HUES64 (cell line): ENCODE results near the gene DBR1.
"Not testable (repeated sequence)": the region's sequence is repeated elsewhere in the genome, so short reads cannot be mapped to it uniquely, and the experiment has no call there.

ENCODE experiments used
- H3K27ac ChIP-seq: 2 replicates; pipeline ENCODE4 v1.7.0; 2013; ENCODE audit warnings: low read depth, low read length, inconsistent platforms
- H3K27me3 ChIP-seq: 2 replicates; pipeline ENCODE4 v1.6.1; 2013; ENCODE audit warnings: mild to moderate bottlenecking, low read length; ENCODE audit not compliant: insufficient read depth
- H3K36me3 ChIP-seq: 2 replicates; pipeline ENCODE4 v1.6.1; 2013; ENCODE audit warnings: mild to moderate bottlenecking, low read length; ENCODE audit not compliant: insufficient read depth
- H3K4me1 ChIP-seq: 2 replicates; pipeline ENCODE4 v1.6.1; 2013; ENCODE audit warnings: mild to moderate bottlenecking, low read length, moderate library complexity; ENCODE audit not compliant: insufficient read depth
- H3K4me3 ChIP-seq: 2 replicates; pipeline ENCODE4 v1.5.1; 2013; ENCODE audit warnings: mild to moderate bottlenecking, low read length, moderate library complexity
- H3K9ac ChIP-seq: 2 replicates; pipeline ENCODE4 v1.6.1; 2013; ENCODE audit warnings: mild to moderate bottlenecking, low read depth, low read length
- H3K9me3 ChIP-seq: 2 replicates; pipeline ENCODE4 v1.6.1; 2013; ENCODE audit warnings: low read depth, low read length; ENCODE audit not compliant: insufficient read depth
- WGBS: fragments of 150-250, 120-280 bp; methylation state at CpG from one replicate; pipeline ENCODE4 v1.1.7; 2013; ENCODE audit warnings: missing lambda C conversion rate; 5-methylcytosine and 5-hydroxymethylcytosine counted together

Gene DBR1

DNA sequence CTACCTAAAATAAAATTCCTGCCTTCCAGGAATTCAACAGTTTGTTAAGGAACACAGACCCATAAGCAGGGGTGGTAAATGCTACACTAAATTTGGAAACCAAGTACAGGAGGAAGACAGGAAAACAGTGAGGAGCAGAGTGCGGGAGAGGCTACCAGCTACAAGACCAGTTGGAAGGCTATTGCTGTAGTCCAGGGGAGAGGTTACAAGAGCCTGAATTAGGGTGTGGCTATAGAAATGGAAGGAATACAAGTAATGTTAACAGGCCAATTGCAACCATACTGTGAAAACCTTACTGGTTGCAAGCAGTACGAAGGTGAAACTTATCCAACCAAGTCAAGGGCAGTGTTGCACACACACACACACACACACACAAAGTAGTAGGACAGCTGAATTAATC, 11.5 kb upstream of the DBR1 start:
- Histone ChIP-seq H3K27me3 (peaks cover 20% of the 10 kb centered on the region; the same call in 1 of the 2 replicates), H3K9ac (no peak overlapping the region), H3K27ac (no peak overlapping the region), H3K4me1 (peaks cover 16% of the 10 kb centered on the region), H3K9me3 (no peaks in the 10 kb centered on the region), H3K36me3 (peaks cover 16% of the 10 kb centered on the region), H3K4me3 (peak overlapping the region; percentile 70)
- WGBS: 49% methylated on average over 2 of the region's 2 CpGs

DNA sequence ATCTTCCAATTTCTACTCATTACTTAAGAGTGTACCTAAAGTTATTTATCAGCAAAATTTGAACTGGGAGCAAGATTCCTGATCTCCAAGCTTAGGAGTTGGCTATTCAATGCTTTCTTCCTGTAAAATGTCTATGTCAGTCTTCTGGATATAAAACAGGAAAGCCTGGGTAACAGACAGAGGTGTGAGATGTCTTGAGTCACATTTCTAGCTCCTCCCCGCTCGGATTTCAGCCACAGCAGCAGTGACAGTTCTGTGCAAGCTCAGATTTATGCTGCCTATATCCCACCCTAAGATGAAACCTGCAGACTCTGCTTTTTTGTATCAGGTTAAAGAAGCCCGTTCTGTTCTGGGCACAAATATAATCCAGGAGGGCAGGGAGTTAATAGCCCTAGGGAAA, 10.3 kb upstream of the DBR1 start:
- Histone ChIP-seq H3K9ac (no peak overlapping the region), H3K9me3 (no peaks in the 10 kb centered on the region), H3K36me3 (peaks cover 7% of the 10 kb centered on the region; the same call in 1 of the 2 replicates), H3K4me3 (no peak overlapping the region), H3K27ac (no peak overlapping the region), H3K27me3 (peaks cover 23% of the 10 kb centered on the region; the same call in 1 of the 2 replicates), H3K4me1 (peaks cover 16% of the 10 kb centered on the region)
- 72% methylated on average over 3 of the region's 3 CpGs for WGBS

DNA sequence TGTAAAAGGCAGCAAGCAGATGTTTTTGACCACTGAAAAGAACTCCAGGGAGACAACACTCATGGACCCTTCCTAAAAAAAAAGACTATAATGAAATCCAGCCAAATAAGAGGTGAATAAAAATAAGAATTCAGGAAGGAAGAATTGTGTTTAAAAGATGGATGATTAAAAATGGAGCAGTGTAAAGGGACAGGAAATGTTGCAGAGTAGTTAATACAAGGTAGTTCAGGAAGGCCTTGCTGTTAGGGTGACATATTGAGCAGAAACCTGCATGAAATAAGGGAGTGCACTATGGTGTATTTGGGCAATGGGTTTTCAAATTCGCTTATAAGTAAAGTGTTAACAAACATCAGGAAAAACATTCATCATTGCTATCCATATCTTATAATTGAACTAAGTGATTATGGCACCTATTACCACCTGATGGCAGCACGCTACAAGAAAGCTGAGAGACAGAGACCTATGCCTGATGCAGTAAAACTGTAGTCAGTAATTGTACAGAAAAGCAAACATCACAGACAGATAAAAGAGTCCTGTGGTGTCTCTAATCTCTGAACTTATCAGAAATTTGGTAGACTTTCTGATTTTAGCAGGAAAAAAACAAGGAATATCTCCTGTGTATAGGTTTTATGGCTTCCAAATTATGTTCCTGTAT, 5.8 kb upstream of the DBR1 start:
- Histone ChIP-seq H3K9me3 (no peaks in the 10 kb centered on the region), H3K36me3 (no peaks in the 10 kb centered on the region), H3K27ac (no peak overlapping the region), H3K4me1 (no peaks in the 10 kb centered on the region), H3K27me3 (peaks cover 18% of the 10 kb centered on the region; the same call in 1 of the 2 replicates), H3K4me3 (no peak overlapping the region), H3K9ac (no peak overlapping the region)
- WGBS: 0% methylated on average over 1 of the region's 2 CpGs

DNA sequence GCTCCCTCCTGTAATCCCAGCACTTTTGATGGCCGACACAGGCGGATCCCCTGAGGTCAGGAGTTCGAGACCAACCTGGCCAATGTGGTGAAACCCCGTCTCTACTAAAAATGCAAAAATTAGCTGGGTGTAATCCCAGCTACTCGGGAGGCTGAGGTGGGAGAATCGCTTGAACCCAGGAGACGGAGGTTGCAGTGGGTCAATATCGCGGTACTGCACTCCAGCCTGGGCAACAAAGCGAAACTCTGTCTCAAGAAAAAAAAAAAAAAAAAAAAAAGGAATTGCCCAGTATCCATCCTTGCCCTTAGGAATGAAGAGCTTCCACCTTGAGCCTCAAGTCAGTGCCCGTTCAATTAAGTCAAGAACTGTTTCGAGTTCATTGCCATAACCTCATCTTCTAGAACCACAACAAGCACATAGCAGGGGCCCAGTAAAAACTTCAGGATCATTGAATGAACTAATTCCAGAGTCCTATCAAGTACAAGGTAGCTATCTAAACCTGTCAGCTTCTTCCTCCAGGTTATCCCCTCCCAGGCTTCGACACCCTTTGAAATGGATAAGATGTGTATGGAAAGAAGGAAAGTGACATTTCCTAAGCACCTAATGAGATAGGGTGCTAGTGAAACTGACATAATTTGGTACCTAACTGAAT, 826 bp downstream of the DBR1 start:
- Histone ChIP-seq H3K36me3 (peaks cover 43% of the 10 kb centered on the region), H3K4me3 (peak overlapping the region; percentile 82), H3K4me1 (no peaks in the 10 kb centered on the region), H3K9me3 (no peaks in the 10 kb centered on the region), H3K27ac (no peak overlapping the region), H3K27me3 (peaks cover 2% of the 10 kb centered on the region; the same call in 1 of the 2 replicates), H3K9ac (peak overlapping the region; percentile 92)
- WGBS: 70% methylated on average over 13 of the region's 13 CpGs

DNA sequence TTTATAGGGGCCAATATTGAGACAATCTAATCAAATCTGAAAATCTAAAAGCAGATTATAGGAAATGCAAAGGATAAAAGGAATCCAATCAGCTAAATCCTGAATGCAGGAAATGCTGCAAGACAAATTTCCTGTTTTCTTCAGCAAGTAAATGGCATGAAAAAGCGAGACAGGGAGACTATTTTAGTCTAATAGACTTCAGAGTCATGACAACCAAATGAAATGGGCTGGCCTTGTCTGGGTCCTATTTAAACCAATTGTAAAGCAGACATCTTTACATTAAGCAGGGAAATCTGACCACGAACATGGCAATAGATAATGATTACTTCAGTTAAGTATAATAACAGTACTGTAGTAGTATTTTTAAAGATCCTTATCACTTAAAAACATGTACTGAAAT, 2.1 kb downstream of the DBR1 start:
- Histone ChIP-seq H3K27ac (no peak overlapping the region), H3K9ac (no peak overlapping the region)
- 88% methylated on average over 1 of the region's 2 CpGs for WGBS

DNA sequence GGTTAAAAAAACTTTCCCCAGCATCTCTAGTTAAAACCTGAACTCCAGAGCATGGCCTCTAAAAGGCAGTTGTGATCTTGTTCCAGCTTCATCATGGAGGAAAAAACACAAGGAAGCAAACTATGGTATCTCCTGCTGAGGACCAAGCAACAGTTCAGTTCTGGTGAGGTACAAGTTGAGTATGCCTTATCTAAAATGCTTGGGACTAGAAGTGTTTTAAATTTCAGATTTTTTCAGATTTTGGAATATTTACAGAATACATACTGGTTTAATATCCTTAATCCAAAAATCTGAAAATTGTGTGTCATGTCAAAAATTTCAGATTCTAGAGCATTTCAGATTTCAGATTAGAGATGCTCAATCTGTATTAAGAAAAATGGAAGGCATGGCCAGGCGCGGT, 9.7 kb downstream of the DBR1 start:
- H3K36me3 ChIP-seq: peaks cover 89% of the 10 kb centered on the region
- no peak overlapping the region for H3K27ac ChIP-seq
- no peaks in the 10 kb centered on the region for H3K9me3 ChIP-seq
- H3K4me3 ChIP-seq: no peak overlapping the region
- no peak overlapping the region for H3K9ac ChIP-seq
- 96% methylated on average over 2 of the region's 2 CpGs for WGBS
- H3K27me3 ChIP-seq: no peaks in the 10 kb centered on the region
- no peaks in the 10 kb centered on the region for H3K4me1 ChIP-seq

More for the DNA sequence above, 2.1 kb downstream of the DBR1 start:
- Histone ChIP-seq H3K27me3 (no peaks in the 10 kb centered on the region), H3K9me3 (no peaks in the 10 kb centered on the region), H3K4me1 (no peaks in the 10 kb centered on the region), H3K36me3 (peaks cover 53% of the 10 kb centered on the region), H3K4me3 (no peak overlapping the region)

DNA sequence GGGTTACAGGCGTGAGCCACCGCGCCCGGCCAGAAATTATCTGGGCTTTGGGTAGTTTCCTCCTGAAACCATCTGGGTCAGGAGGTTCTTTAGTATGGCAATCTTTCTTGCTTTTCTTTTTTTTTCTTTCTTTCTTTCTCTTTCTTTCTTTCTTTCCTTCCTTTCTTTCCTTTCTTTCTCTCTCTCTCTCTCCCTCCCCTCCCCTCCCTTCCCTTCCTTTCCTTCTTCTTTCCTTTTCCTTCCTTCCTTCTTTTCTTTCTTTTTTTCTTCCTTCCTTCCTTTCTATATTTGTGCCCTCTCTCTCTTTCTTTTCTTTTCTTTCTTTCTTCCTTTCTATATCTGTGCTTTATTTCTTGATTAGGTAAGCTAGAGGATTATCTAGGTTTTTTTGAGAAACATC, 17.0 kb downstream of the DBR1 start:
- no peak overlapping the region for H3K27ac ChIP-seq
- peaks cover 24% of the 10 kb centered on the region for H3K36me3 ChIP-seq
- peaks cover 9% of the 10 kb centered on the region; the same call in 1 of the 2 replicates for H3K9me3 ChIP-seq
- 93% methylated on average over 4 of the region's 4 CpGs for WGBS
- no peaks in the 10 kb centered on the region for H3K4me1 ChIP-seq
- H3K4me3 ChIP-seq: no peak overlapping the region
- H3K27me3 ChIP-seq: no peaks in the 10 kb centered on the region
- H3K9ac ChIP-seq: no peak overlapping the region

DNA sequence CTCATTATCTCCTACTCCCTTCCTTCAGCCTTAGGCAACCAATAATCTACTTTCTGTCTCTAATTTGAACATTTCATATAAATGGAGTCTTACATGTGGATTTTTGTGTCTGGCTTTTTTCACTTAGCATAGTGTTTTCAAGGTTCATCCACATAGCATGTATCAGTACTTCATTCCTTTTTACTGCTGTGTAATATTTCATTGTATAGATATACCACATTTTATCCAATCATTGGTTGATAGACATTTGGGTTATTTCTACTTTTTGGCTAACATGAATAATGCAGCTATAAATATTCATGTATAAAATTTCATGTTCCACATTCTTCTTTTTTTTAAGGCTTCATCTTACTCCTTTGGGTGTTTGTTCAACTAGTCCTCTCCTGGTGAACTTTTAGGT, 20.2 kb downstream of the DBR1 start:
- Histone ChIP-seq H3K9ac (no peak overlapping the region), H3K4me3 (no peak overlapping the region), H3K4me1 (no peaks in the 10 kb centered on the region), H3K27ac (no peak overlapping the region), H3K27me3 (no peaks in the 10 kb centered on the region), H3K36me3 (no peaks in the 10 kb centered on the region), H3K9me3 (peaks cover 9% of the 10 kb centered on the region; the same call in 1 of the 2 replicates)

DNA sequence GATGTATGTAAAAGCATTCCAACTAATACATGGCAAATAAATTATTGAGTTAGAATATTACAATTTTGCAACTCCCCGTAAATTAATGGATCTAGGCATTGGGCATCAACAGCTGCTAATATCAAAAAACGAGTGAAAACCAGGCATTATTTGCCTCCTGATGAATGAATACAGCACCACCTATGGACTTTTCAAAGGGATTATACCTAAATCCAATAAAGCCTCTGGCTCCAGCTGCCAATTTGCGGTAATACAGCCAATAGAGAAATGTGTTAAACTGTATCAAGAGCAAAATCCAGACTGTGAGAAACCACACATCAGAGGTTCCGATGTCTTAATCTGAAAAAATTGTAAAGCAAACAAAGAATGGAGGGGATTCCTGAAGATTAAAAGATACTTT, 26.2 kb downstream of the DBR1 start:
- no peaks in the 10 kb centered on the region for H3K27me3 ChIP-seq
- H3K36me3 ChIP-seq: no peaks in the 10 kb centered on the region
- 86% methylated on average over 4 of the region's 4 CpGs for WGBS
- H3K9me3 ChIP-seq: no peaks in the 10 kb centered on the region
- no peak overlapping the region for H3K27ac ChIP-seq
- no peak overlapping the region for H3K4me3 ChIP-seq
- H3K9ac ChIP-seq: no peak overlapping the region
- no peaks in the 10 kb centered on the region for H3K4me1 ChIP-seq

DNA sequence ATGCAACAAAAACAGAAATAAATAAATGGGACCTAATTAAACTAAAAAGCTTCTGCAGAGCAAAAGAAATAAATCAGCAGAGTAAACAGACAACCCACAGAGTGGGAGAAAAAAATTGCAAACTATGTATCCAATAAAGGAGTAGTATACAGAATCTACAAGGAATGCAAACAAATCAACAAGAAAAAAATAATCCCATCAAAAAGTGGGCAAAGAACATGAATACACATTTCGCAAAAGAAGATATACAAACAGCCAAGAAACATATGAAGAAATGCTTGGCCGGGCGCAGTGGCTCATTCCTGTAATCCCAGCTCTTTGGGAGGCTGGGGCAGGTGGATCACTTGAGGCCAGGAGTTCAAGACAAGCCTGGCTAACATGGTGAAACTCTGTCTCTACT, 32.5 kb downstream of the DBR1 start:
- H3K27ac ChIP-seq, H3K4me1 ChIP-seq, H3K4me3 ChIP-seq, H3K27me3 ChIP-seq, H3K9me3 ChIP-seq, H3K36me3 ChIP-seq, H3K9ac ChIP-seq: not testable (repeated sequence)
- WGBS: 97% methylated on average over 3 of the region's 3 CpGs

DNA sequence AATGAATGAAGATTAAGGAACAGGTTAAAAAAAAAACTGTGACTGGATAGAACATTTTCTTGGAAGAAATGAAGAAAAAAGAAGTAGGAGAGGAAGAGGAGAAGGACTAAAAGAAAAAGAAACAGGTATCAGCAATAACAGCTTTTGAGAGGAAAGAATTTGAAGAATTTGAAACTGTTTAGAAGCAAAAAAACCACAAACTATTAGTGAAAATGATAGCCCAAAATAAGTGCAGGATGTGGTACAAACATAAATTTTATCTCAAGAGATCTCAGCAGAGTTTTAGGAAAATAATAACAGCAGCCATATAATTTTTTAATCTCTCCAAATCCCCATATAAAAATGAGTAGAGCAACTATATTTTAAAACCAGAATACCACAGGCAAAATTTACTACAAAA, 33.8 kb downstream of the DBR1 start:
- Histone ChIP-seq H3K4me1 (no peaks in the 10 kb centered on the region), H3K27ac (no peak overlapping the region), H3K27me3 (no peaks in the 10 kb centered on the region), H3K4me3 (no peak overlapping the region), H3K9me3 (no peaks in the 10 kb centered on the region), H3K36me3 (no peaks in the 10 kb centered on the region), H3K9ac (no peak overlapping the region)
